HepG2 (cell line): ENCODE results near the gene PGC. TPM values are rescaled to one million over a fixed set of nuclear protein-coding genes. Genes with fewer than 3 reads are reported as not detected.

Experiments
- AGO1 ChIP-seq: fragments of 200-400 bp; formaldehyde crosslinking; IDR thresholded peaks from 2 replicates; pipeline ENCODE4 v1.6.1; 2017; ENCODE audit warnings: mild to moderate bottlenecking, low read depth, low read length, moderate library complexity; ENCODE audit not compliant: poor library complexity, severe bottlenecking
- BRD4 ChIP-seq: sonication (generic); formaldehyde crosslinking; IDR thresholded peaks from 2 replicates; pipeline ENCODE4 v1.4.0; 2020; ENCODE audit warnings: missing genetic modification reagents
- DMAP1 ChIP-seq: IDR thresholded peaks from 2 replicates; pipeline ENCODE4 v1.6.1; 2016
- FOXA1 ChIP-seq, 2 experiments: fragments of 450-650 bp in 1 of 2; sonication (generic) in 1 of 2; formaldehyde crosslinking in 1 of 2; IDR thresholded peaks; 2 replicates each; pipeline versions ENCODE4 v1.4.0 to v1.6.1; 2016 to 2020; ENCODE audit warnings: missing genetic modification reagents in 1 of 2
- GATAD2A ChIP-seq: IDR thresholded peaks from 2 replicates; pipeline ENCODE4 v1.6.1; 2016
- HNRNPLL ChIP-seq: fragments of 200-400 bp; formaldehyde crosslinking; IDR thresholded peaks from 2 replicates; pipeline ENCODE4 v1.6.1; 2017; ENCODE audit warnings: mild to moderate bottlenecking, low read depth, low read length; ENCODE audit not compliant: poor library complexity, severe bottlenecking
- HNRNPUL1 ChIP-seq: fragments of 200-400 bp; formaldehyde crosslinking; IDR thresholded peaks from 2 replicates; pipeline ENCODE4 v1.6.1; 2017; ENCODE audit warnings: low read depth, mild to moderate bottlenecking, low read length, moderate library complexity
- ISX ChIP-seq: sonication (generic); formaldehyde crosslinking; conservative IDR thresholded peaks from 2 replicates; pipeline ENCODE4 v1.5.0; 2020; ENCODE audit warnings: missing genetic modification reagents
- KLF6 ChIP-seq: IDR thresholded peaks from 2 replicates; pipeline ENCODE4 v1.8.0; 2016; ENCODE audit warnings: missing biosample characterization, missing genetic modification reagents
- NFE2 ChIP-seq: sonication (generic); formaldehyde crosslinking; IDR thresholded peaks from 2 replicates; pipeline ENCODE4 v1.4.0; 2020; ENCODE audit warnings: missing genetic modification reagents
- RBFOX2 ChIP-seq: fragments of 200-400 bp; formaldehyde crosslinking; IDR thresholded peaks from 2 replicates; pipeline ENCODE4 v1.6.1; 2017; ENCODE audit warnings: low read depth, mild to moderate bottlenecking, low read length
- SRF ChIP-seq: IDR thresholded peaks from 2 replicates; pipeline ENCODE4 v1.6.1; 2011; ENCODE audit warnings: mild to moderate bottlenecking, low read depth, low read length, moderate library complexity
- TGIF2 ChIP-seq: IDR thresholded peaks from 2 replicates; pipeline ENCODE4 v1.6.1; 2016; ENCODE audit warnings: control low read depth, missing compliant biosample characterization
- ZIK1 ChIP-seq: sonication (generic); formaldehyde crosslinking; IDR thresholded peaks from 2 replicates; pipeline ENCODE4 v1.5.0; 2020; ENCODE audit warnings: mild to moderate bottlenecking, low read depth, missing genetic modification reagents, borderline replicate concordance
- ZMYM3 ChIP-seq: sonication (generic); formaldehyde crosslinking; IDR thresholded peaks from 2 replicates; pipeline ENCODE4 v1.5.1; 2020; ENCODE audit warnings: mild to moderate bottlenecking, missing genetic modification reagents
- ZNF207 ChIP-seq: fragments of 450-650 bp; IDR thresholded peaks from 2 replicates; pipeline ENCODE4 v1.6.1; 2016; ENCODE audit warnings: antibody characterized with exemption, borderline replicate concordance
- ZNF230 ChIP-seq: sonication (generic); formaldehyde crosslinking; IDR thresholded peaks from 2 replicates; pipeline ENCODE4 v1.4.0; 2020; ENCODE audit warnings: mild to moderate bottlenecking, missing genetic modification reagents
- ZNF547 ChIP-seq: sonication (generic); formaldehyde crosslinking; IDR thresholded peaks from 2 replicates; pipeline ENCODE4 v1.5.1; 2020; ENCODE audit warnings: mild to moderate bottlenecking, missing genetic modification reagents
- polyA plus RNA-seq, 8 experiments: library from polyadenylated mRNA; depleted of rRNA in 3 of 8; stranded (reverse) in 7 of 8; unstranded in 1 of 8; fragments of >200 nt; fragmentation: Illumina TruSeq in 4 of 8; extraction: Trizol in 4 of 8; gene quantifications; 2 replicates each; pipeline versions ENCODE4 v1.2.1 to v1.2.3, GENCODE V29; 2011 to 2016; ENCODE audit warnings: low read depth in 4 of 8, missing spikeins in 1 of 8, mixed read lengths in 1 of 8; ENCODE audit not compliant: insufficient read depth in 1 of 8
- total RNA-seq, 5 experiments: library from RNA; depleted of rRNA; stranded (reverse); fragments of >200 nt; fragmentation: Illumina TruSeq; extraction: Trizol; gene quantifications; 2 replicates each; pipeline ENCODE4 v1.2.3, GENCODE V29; 2016; ENCODE audit warnings: low read depth in 1 of 5
- TF ChIP-seq, protein P1 (sequence below): sonication (generic); formaldehyde crosslinking; IDR thresholded peaks from 2 replicates; pipeline ENCODE4 v1.8.0; 2022; ENCODE audit warnings: missing genetic modification reagents, mild to moderate bottlenecking, borderline replicate concordance
- TF ChIP-seq, protein P2 (sequence below): sonication (generic); formaldehyde crosslinking; IDR thresholded peaks from 2 replicates; pipeline ENCODE4 v1.4.0; 2020; ENCODE audit warnings: missing genetic modification reagents
- TF ChIP-seq, protein P3 (sequence below): sonication (generic); formaldehyde crosslinking; IDR thresholded peaks from 2 replicates; pipeline ENCODE4 v1.5.1; 2020; ENCODE audit warnings: mild to moderate bottlenecking, missing genetic modification reagents, moderate library complexity

Gene PGC
- total and polyA plus RNA-seq, 2 of the 13 experiments (the other 11 are each of a cell fraction or from before 2014, with no cell fraction given) = 426 to 502 TPM

DNA sequence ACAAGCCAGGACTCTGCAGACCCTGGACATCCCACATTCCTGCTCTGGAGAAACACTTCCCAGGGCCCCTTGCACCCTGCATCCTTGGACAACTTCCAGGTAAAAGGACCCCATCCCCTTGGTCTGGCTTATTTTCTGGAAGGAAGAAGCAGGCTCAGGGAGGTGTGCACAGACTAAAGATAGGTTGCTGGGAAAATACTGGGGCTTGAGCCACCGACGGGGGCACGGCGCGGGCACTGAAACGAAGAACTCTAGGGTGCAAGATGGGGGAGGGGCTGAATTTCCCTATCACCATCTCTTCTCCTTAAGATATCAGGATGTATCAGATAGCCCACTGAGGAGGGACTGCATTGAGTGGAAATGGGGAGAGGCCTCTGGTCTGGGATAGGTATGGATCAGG, 31.7 kb upstream of the PGC start (continued):
- TF ChIP-seq KLF6 (CRISPR knock-in tag) (no peak), RBFOX2 (no peak), ZIK1 (CRISPR knock-in tag) (no peak), TGIF2 (CRISPR knock-in tag) (no peak), HNRNPLL (no peak), SRF (no peak), FOXA1 (IDR thresholded peaks at IDR 0.05) (no peak), FOXA1 (CRISPR knock-in tag; IDR thresholded peaks at IDR 0.05) (no peak), ZMYM3 (no peak), ISX (CRISPR knock-in tag) (no peak), ZNF230 (CRISPR knock-in tag) (no peak), ZNF207 (no peak), DMAP1 (CRISPR knock-in tag) (0 out of 2 replicates have a peak, but pooled peaks have one; percentile 1), NFE2 (CRISPR knock-in tag) (no peak), BRD4 (no peak), AGO1 (no peak), GATAD2A (no peak), ZNF547 (CRISPR knock-in tag) (0 out of 2 replicates have a peak, but pooled peaks have one; percentile 39), HNRNPUL1 (no peak)
- TF ChIP-seq, protein P1, sequence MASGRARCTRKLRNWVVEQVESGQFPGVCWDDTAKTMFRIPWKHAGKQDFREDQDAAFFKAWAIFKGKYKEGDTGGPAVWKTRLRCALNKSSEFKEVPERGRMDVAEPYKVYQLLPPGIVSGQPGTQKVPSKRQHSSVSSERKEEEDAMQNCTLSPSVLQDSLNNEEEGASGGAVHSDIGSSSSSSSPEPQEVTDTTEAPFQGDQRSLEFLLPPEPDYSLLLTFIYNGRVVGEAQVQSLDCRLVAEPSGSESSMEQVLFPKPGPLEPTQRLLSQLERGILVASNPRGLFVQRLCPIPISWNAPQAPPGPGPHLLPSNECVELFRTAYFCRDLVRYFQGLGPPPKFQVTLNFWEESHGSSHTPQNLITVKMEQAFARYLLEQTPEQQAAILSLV (CRISPR knock-in tag) = no peak
- TF ChIP-seq, protein P2, sequence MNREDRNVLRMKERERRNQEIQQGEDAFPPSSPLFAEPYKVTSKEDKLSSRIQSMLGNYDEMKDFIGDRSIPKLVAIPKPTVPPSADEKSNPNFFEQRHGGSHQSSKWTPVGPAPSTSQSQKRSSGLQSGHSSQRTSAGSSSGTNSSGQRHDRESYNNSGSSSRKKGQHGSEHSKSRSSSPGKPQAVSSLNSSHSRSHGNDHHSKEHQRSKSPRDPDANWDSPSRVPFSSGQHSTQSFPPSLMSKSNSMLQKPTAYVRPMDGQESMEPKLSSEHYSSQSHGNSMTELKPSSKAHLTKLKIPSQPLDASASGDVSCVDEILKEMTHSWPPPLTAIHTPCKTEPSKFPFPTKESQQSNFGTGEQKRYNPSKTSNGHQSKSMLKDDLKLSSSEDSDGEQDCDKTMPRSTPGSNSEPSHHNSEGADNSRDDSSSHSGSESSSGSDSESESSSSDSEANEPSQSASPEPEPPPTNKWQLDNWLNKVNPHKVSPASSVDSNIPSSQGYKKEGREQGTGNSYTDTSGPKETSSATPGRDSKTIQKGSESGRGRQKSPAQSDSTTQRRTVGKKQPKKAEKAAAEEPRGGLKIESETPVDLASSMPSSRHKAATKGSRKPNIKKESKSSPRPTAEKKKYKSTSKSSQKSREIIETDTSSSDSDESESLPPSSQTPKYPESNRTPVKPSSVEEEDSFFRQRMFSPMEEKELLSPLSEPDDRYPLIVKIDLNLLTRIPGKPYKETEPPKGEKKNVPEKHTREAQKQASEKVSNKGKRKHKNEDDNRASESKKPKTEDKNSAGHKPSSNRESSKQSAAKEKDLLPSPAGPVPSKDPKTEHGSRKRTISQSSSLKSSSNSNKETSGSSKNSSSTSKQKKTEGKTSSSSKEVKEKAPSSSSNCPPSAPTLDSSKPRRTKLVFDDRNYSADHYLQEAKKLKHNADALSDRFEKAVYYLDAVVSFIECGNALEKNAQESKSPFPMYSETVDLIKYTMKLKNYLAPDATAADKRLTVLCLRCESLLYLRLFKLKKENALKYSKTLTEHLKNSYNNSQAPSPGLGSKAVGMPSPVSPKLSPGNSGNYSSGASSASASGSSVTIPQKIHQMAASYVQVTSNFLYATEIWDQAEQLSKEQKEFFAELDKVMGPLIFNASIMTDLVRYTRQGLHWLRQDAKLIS (CRISPR knock-in tag) = no peak
- TF ChIP-seq, protein P3, sequence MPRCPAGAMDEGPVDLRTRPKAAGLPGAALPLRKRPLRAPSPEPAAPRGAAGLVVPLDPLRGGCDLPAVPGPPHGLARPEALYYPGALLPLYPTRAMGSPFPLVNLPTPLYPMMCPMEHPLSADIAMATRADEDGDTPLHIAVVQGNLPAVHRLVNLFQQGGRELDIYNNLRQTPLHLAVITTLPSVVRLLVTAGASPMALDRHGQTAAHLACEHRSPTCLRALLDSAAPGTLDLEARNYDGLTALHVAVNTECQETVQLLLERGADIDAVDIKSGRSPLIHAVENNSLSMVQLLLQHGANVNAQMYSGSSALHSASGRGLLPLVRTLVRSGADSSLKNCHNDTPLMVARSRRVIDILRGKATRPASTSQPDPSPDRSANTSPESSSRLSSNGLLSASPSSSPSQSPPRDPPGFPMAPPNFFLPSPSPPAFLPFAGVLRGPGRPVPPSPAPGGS (CRISPR knock-in tag) = peak; percentile 74; the same call in 1 of the 2 replicates
